HG03565 (cell line): Measurements from ENCODE around the gene FBXW2.

Experiments used
- ATAC-seq: cut with Tn5 transposase; IDR thresholded peaks from one replicate; pipeline ENCODE4 v1.9.1; 2021; ENCODE audit warnings: mild to moderate bottlenecking, moderate library complexity; ENCODE audit not compliant: unreplicated experiment

Gene FBXW2

DNA sequence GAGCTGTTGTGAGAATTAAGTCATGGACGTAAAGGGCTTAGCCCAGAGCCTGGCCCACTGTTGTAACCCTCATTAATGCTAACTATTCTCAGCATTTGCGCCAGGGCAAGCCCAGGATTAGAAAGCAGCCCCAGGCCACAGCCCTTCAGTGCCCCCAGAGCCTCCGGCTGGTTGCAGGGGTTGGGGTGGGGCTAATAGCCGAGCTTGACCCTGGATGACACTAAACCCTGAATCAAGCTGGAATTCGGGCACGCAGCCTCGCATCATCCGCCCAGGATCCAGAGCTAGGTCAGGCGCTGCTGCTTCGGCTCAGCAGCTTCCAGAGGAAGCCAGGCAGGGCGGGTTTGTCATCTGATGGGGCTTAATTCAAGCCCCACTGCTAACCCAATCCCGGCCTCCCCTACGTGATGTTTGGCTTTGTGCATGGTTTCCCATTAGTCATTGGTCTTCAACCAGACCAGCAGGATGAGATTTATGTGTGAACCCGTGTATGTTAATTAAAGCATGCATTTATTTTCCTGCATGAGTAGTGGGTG is 77.8 kb downstream of the FBXW2 start:
- ATAC-seq: no peak

DNA sequence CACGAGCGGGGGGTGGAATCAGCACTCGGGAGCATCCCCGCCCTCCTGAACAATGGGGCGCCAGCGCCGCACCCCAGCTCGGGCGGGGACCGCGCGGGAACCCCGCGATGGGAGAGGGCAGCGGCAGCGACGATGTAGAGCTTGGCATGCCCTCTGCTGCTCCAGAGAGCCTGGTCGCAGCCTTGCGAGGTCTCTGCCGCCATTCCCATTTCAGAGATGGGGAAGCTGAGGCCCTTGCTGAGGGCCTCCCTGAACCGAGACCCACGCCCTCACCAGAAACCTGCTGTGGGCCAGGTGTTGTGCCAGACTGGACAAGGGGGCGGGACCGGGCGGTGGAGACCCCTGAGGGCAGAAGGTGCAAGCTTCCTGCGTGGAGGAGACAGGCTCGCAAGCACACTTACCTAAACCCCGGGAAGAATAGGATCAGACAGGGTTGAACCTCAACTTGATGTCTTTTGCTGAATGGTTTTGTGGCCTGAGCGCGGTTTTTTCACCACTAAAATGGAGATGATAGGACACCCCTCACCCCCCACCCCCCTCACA is 78.3 kb downstream of the FBXW2 start:
- ATAC-seq: no peak

DNA sequence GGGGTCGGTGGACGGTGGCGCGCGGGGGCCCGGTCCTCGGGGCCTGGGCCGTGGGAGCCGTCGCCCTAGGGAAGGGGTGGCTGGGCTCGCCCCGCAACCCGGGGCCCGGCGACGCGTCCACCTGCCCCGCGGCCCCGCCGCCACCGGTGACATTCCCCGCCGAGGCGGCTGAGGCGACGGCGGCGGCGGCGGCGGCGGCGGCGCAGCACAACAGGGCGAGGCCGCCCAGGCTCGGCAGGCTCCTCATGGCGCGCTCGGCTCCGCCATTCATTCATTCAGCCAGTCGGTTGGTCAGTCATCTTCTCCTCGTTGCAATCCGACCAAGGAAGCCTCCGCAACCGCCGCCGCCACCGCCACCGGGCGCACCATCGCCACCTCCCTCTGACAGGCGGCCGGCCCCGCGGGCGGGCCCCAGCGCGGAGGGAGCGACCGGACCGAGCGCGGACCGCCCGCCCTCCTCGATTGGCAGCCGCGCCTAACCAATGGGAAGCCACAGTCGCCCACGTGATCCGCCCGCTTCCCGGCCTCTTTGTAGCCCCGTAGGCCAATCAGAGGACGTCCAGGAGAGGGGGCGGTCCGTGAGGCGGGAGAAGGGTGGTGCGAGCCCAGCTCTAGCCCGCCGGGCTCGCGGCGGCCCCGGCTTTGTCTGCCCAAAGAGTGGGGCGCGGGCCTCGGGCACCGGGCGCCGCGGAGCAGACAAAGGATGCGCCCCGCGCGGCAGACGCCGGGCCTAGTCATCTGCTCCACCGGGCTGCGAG is 78.9 kb downstream of the FBXW2 start, which contains the start of gene MEGF9:
TSS of gene MEGF9 (minus strand) at position 383 of the 758 bp plus-strand sequence. CDS start at position 271, 112 bp downstream.
- ATAC-seq: peak; percentile 85

DNA sequence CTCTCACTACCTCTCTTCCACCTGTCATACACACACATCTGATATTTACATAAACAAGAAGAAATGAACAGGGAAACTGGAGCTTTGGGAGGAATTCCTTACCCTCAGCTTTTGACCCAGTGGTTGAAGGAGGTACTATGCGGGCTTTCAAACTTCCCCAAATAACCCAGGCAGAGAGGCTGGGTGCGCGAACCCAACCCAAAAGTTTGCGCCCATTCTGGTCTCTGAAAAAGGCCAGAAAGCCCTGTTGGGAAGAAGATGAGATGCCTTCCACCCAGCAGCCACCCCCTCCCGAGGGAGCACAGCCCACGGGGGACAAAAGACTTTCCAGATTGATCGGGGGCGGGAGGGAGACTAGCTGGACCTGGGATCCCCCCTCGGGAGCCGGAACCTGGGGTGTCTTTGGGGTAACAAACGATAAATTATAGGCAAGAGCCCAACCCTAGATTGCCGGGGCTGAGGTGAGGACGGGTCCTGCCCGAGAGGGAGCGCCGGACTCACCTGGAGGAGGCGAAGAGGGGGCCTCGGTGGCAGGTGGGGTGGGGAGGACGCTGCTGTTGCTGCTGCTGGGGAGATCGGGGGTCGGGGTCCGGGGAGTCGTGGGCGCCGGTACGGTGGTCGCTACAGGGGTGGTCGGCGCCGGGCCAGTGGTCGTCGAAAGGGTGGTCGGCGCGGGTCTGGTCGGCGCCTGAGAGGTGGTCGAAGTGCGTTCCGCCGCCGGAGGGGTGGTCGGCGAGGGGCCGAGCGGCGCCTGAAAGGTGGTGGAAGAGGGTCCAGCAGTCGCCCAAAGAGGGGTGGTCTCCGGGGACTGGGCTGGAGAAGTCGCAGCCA is 79.7 kb downstream of the FBXW2 start:
- no peak for ATAC-seq

DNA sequence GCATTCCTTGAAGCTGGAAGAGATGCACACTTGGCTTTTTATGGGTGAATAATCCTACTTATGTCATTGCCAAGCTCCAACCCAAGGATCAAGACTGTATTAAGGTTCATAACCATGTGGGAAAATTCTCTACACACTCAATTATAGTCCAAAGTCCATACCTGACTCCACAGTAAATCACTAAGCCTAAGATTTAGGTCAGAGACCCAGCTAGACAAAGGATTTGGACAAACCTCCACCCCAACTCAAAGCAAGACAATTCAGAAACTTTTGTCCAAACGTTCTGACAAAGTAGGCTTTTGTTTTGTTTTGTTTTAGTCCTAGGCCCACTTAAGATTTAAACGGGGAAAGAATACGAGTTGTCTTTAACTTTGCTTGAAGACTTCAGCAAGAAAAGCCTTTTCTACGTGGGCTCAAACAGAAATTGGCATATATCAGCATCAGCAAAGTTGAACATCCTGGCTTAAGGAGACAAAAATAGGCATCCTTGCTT is 80.6 kb downstream of the FBXW2 start:
- ATAC-seq: no peak

DNA sequence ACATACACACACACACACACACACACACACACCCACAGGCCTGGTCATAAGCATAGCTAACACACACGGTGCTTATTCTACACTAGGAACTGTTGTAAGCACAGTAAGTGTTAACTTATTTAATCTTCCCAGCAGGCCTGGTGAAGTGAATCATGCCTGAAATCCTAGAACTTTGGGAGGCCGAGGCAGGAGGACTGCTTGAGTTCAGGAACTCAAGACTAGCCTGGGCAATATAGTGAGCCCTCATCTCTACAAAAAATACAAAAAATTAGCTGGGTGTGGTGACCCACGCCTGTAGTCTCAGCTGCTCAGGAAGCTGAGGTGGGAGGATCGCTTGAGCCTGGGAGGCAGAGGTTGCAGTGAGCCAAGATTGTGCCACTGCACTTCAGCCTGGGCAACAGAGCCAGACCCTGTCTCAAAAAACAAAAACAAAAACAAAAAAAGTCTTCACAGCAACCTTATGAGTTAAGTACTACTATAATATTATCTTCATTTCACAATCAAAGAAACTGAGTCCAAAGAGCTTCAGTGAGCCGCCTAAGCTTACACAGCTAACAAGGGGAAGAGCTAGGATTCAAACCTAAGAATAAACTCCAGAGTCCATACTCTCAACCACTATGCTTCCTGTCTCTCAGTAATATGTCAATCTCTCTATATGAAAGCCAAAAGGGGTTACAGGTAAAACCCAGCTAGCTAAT is 81.2 kb downstream of the FBXW2 start:
- ATAC-seq: no peak

DNA sequence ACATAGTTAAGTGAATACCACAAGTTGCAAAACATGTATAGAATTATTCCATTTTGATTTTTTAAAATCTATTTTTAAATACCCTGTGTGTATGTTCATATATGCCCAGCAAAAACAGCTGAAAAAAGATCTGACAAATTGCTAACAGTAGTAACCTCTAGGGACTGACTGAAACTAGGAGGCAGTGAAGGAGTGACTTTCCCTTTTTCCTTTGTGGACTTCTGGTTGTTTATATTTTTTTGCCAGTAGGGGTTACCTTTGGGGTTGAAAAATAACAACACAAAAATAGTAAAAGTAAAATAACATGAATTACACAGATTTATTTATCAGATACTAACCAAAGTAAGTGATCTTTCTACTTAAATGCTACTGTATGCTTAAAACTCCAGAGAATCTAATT is 81.9 kb downstream of the FBXW2 start:
- no peak for ATAC-seq

DNA sequence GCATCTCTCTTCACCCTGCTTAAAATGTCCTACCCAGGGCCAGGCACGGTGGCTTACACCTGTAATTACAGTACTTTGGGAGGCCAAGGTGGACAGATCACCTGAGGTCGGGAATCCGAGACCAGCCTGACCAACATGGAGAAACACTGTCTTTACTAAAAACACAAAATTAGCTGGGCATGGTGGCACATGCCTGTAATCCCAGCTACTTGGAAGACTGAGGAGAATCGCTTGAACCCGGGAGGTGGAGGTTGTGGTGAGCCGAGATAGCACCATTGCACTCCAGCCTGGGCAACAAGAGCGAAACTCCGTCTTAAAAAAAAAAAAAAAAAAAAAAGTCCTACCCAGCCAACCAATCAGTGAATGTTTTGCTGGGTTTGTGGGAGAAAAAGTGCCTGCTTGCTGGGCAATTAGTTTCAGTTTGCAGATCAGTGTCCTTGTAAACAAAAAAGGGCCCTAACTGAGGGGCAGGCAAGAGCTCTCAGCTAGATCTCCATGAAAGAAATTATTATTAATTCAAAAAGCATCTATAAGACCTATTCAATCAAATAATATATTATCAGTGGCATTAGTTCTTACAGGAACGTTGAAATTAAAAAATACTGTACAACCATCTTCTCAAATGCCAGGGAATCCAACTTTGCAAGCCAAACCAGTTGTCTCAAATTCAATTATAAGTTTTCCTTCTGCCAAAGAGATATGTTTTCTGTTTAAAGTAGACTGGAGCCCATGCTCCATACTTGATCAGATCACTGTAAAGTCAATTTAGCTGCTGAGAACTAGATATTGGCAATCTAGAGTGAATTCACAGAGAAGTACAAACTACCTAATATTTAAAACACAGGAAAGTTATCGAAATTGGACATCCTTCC is 82.9 kb downstream of the FBXW2 start:
- no peak for ATAC-seq

DNA sequence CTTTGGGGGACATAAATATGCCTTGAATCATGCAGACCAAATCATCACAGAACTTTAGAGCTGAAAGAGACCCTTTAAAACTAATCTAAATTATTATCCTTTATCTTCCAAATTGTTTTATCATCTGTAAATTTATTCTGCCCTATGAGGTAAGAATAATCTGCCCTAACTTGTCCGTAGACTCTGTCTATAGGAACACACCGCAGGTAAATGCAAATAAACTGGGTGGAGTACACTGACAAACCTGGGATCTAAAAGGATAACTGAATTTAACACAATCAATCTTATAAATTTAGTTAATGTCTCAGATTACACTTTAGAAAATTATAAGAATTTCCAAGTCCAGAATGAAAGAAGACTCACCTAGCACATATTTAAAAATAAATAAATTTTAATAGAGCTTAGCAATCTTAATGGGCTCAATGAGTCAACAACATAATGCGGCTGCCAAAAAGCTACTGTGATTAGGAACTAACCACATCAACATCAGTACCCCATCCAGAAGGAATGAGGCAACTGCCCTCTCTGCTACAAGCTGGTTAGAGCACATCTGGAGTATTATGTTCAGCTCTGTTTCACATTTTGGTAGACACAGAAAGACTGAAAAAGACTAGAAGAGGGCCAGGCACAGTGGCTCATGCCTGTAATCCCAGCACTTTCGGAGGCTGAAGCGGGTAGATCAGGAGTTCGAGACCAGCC is 84.5 kb downstream of the FBXW2 start:
- ATAC-seq: no peak

DNA sequence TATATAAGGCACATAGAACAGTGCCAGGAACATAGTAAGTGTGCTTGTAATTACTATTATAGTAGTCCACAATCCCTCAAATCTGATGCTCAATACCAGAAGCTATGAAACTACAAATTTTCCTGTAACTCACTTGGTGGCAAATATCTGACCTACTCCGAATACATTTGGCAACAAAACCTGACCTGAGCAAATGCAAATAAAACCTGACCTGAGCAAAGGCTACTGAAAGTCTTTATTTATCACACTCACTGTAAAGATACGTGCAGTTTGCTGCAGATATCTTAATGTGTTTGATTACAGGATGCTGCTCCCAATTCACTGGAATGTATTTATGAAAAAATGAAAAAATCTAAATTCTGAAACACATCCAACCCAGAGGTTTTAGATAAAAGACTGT is 86.0 kb downstream of the FBXW2 start:
- no peak for ATAC-seq
